Duodenal mucosa (tissue), 2 donors: ENCODE data around the gene GSN.
A peak's percentile ranks its signal among the peaks of the same experiment; 100 is the strongest.
"Not testable (repeated sequence)": the region's sequence is repeated elsewhere in the genome, so short reads cannot be mapped to it uniquely, and the experiment has no call there.

Source experiments
- H3K27ac ChIP-seq: one replicate; pipeline ENCODE4 v1.7.0; 2013; ENCODE audit warnings: low read depth, low read length
- H3K27me3 ChIP-seq, 2 donors: one replicate each; pipeline ENCODE4 v1.7.0; 2013; ENCODE audit warnings: low read length in 2 of 2, control low read depth in 1 of 2; ENCODE audit not compliant: insufficient read depth in 2 of 2, control insufficient read depth in 1 of 2
- H3K36me3 ChIP-seq, 2 donors: one replicate each; pipeline ENCODE4 v1.7.0; 2013; ENCODE audit warnings: low read length in 2 of 2, control low read depth in 1 of 2; ENCODE audit not compliant: insufficient read depth in 2 of 2, control insufficient read depth in 1 of 2
- H3K4me1 ChIP-seq, 2 donors: one replicate each; pipeline ENCODE4 v1.7.0; 2013; ENCODE audit warnings: low read length in 2 of 2, control low read depth in 1 of 2; ENCODE audit not compliant: insufficient read depth in 2 of 2, control insufficient read depth in 1 of 2
- H3K4me3 ChIP-seq, 2 donors: one replicate each; pipeline ENCODE4 v1.7.0; 2013; ENCODE audit warnings: low read length in 2 of 2, low read depth in 1 of 2
- H3K9ac ChIP-seq, 2 donors: one replicate each; pipeline ENCODE4 v1.7.0; 2013; ENCODE audit warnings: low read length in 2 of 2, low read depth in 1 of 2
- H3K9me3 ChIP-seq, 2 donors: one replicate each; pipeline ENCODE4 v1.7.0; 2013; ENCODE audit warnings: low read length in 2 of 2, control low read depth in 1 of 2; ENCODE audit not compliant: control insufficient read depth in 1 of 2

GSN gene

GRCh38 chr9:121286973-121287741, 19.2 kb downstream of the GSN start:
- Histone ChIP-seq H3K27ac (peak overlapping the region; percentile 97), H3K4me3 (peak overlapping the region; percentile 9 to 27), H3K9me3 (no peaks in the 10 kb centered on the region), H3K27me3 (no peaks in the 10 kb centered on the region), H3K9ac (peak overlapping the region; percentile 43 to 58), H3K4me1 (peaks cover 74 to 76% of the 10 kb centered on the region in 2 donors), H3K36me3 (no peaks in the 10 kb centered on the region)

GRCh38 chr9:121288673-121289025, 20.7 kb downstream of the GSN start:
- Histone ChIP-seq H3K27me3 (no peaks in the 10 kb centered on the region), H3K9ac (peak overlapping the region; percentile 5 to 59), H3K4me1 (peaks cover 64% of the 10 kb centered on the region in 2 donors), H3K4me3 (peak overlapping the region; percentile 0 to 27), H3K36me3 (no peaks in the 10 kb centered on the region), H3K27ac (peak overlapping the region; percentile 83), H3K9me3 (no peaks in the 10 kb centered on the region)

- Histone ChIP-seq H3K27me3 (no peaks in the 10 kb centered on the region), H3K4me1 (peaks cover 58% of the 10 kb centered on the region in 2 donors), H3K36me3 (no peaks in the 10 kb centered on the region), H3K4me3 (peak overlapping the region; percentile 2 to 27), H3K9me3 (no peaks in the 10 kb centered on the region), H3K27ac (peak overlapping the region; percentile 83), H3K9ac (peak overlapping the region; percentile 16 to 59)
Observed at GRCh38 chr9:121289026-121289771, 21.2 kb downstream of the GSN start.

- no peaks in the 10 kb centered on the region for H3K36me3 ChIP-seq
- H3K9me3 ChIP-seq: no peaks in the 10 kb centered on the region
- peak overlapping the region; percentile 83 for H3K27ac ChIP-seq
- H3K27me3 ChIP-seq: no peaks in the 10 kb centered on the region
- H3K4me3 ChIP-seq: no peak overlapping the region
- H3K4me1 ChIP-seq: peaks cover 55 to 57% of the 10 kb centered on the region in 2 donors
- H3K9ac ChIP-seq: peak overlapping the region in 1 of 2 donors; percentile 59
Observed at GRCh38 chr9:121289772-121290370, 21.9 kb downstream of the GSN start.

GRCh38 chr9:121291536-121291935, 23.6 kb downstream of the GSN start:
- H3K27me3 ChIP-seq, H3K4me3 ChIP-seq, H3K9ac ChIP-seq, H3K9me3 ChIP-seq, H3K36me3 ChIP-seq, H3K27ac ChIP-seq: not testable (repeated sequence)
- peaks cover 44 to 51% of the 10 kb centered on the region in 2 donors for H3K4me1 ChIP-seq

- H3K27me3 ChIP-seq: no peaks in the 10 kb centered on the region
- no peaks in the 10 kb centered on the region for H3K36me3 ChIP-seq
- H3K9ac ChIP-seq: no peak overlapping the region
- peaks cover 40 to 46% of the 10 kb centered on the region in 2 donors for H3K4me1 ChIP-seq
- H3K27ac ChIP-seq: no peak overlapping the region
- H3K4me3 ChIP-seq: no peak overlapping the region
- no peaks in the 10 kb centered on the region for H3K9me3 ChIP-seq
Observed at GRCh38 chr9:121292051-121292450, 24.1 kb downstream of the GSN start.

- Histone ChIP-seq H3K27ac (no peak overlapping the region), H3K4me1 (peaks cover 33 to 40% of the 10 kb centered on the region in 2 donors), H3K9ac (no peak overlapping the region)
Observed at GRCh38 chr9:121292801-121293241, 24.9 kb downstream of the GSN start.

GRCh38 chr9:121294151-121294743, 26.3 kb downstream of the GSN start:
- H3K4me3 ChIP-seq: no peak overlapping the region

More at GRCh38 chr9:121292801-121293241, 24.9 kb downstream of the GSN start:
- no peak overlapping the region for H3K4me3 ChIP-seq
- no peaks in the 10 kb centered on the region for H3K27me3 ChIP-seq
- H3K36me3 ChIP-seq: no peaks in the 10 kb centered on the region
- no peaks in the 10 kb centered on the region for H3K9me3 ChIP-seq

GRCh38 chr9:121294866-121295661, 27.1 kb downstream of the GSN start:
- Histone ChIP-seq H3K27me3 (no peaks in the 10 kb centered on the region), H3K9ac (peak overlapping the region in 1 of 2 donors; percentile 15), H3K4me3 (no peak overlapping the region), H3K4me1 (peaks cover 21 to 26% of the 10 kb centered on the region in 2 donors), H3K27ac (peak overlapping the region; percentile 68), H3K9me3 (no peaks in the 10 kb centered on the region), H3K36me3 (no peaks in the 10 kb centered on the region)

More at GRCh38 chr9:121294151-121294743, 26.3 kb downstream of the GSN start:
- Histone ChIP-seq H3K4me1 (peaks cover 28 to 32% of the 10 kb centered on the region in 2 donors), H3K36me3 (no peaks in the 10 kb centered on the region), H3K9me3 (no peaks in the 10 kb centered on the region), H3K27me3 (no peaks in the 10 kb centered on the region), H3K9ac (no peak overlapping the region), H3K27ac (peak overlapping the region; percentile 68)
